ENCODE data around the gene USP2. TPM values are rescaled to one million over a fixed set of nuclear protein-coding genes. Genes with fewer than 3 reads are reported as not detected.

Gene USP2
- total and polyA plus RNA-seq, 2 of the 4 experiments (the other 2 are of a cell fraction) = 0.18 to 0.79 TPM

DNA sequence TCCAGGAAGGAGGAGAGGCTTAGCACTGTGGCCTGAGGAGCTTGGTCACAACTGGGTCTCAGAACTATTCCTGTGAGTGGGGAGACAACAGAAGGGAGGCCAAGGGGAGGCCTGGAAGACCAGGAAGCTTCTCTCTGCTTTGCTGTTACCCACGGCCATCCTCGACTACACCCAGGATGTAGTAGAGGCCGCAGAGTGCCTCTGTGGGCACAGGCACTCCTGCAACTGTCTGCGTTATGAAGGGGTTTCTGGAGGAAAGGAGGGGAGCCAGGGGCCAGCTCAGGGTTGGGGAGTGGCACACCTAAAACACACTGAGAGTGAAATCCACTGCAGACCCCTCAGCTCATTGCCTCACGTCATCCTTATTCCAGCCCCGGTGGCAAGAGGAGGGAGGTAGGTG is 31.2 kb downstream of the USP2 start:
- no peaks in the 10 kb centered on the region for H3K36me3 ChIP-seq (ENCODE audit: control insufficient read depth, insufficient read depth, low read length)
- peaks cover 35% of the 10 kb centered on the region for H3K27me3 ChIP-seq (ENCODE audit: control insufficient read depth, insufficient read depth, low read length)
- no peak for TF ChIP-seq BHLHE40 (IDR thresholded peaks at IDR 0.05; ENCODE audit: low read depth, low read length)
- no peak for TF ChIP-seq MAFK (IDR thresholded peaks at IDR 0.05; ENCODE audit: low read depth, low read length)
- TF ChIP-seq, protein P1, sequence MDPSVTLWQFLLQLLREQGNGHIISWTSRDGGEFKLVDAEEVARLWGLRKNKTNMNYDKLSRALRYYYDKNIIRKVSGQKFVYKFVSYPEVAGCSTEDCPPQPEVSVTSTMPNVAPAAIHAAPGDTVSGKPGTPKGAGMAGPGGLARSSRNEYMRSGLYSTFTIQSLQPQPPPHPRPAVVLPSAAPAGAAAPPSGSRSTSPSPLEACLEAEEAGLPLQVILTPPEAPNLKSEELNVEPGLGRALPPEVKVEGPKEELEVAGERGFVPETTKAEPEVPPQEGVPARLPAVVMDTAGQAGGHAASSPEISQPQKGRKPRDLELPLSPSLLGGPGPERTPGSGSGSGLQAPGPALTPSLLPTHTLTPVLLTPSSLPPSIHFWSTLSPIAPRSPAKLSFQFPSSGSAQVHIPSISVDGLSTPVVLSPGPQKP (IDR thresholded peaks at IDR 0.05; ENCODE audit: borderline replicate concordance, low read depth, low read length) = no peak
- TF ChIP-seq CEBPB (IDR thresholded peaks at IDR 0.05; ENCODE audit: low read depth, low read length) = no peak
- no peak for TF ChIP-seq RFX5 (IDR thresholded peaks at IDR 0.05; ENCODE audit: low read depth, low read length)
- TF ChIP-seq MAZ (IDR thresholded peaks at IDR 0.05; ENCODE audit: borderline replicate concordance, low read depth, low read length) = no peak
- TF ChIP-seq CHD1 (IDR thresholded peaks at IDR 0.05; ENCODE audit: low read depth, low read length) = no peak
- dilution Hi-C loops (cut with HindIII; ENCODE audit: low sequenced_read_pairs, unreplicated experiment) = no loop called here
- no CpG with 5 or more reads among the region's 6 CpGs for WGBS, 2 experiments (ENCODE audit: extremely low coverage in 2 of 2, insufficient read length in 1 of 2)
- DNase-seq (no peak), ATAC-seq (ENCODE audit: low read depth) (no peak)
- ChIA-PET CTCF (no interaction called here), POLR2A (ENCODE audit: unreplicated experiment) (no interaction called here)
- in situ Hi-C loops (cut with MboI; ENCODE audit: low sequenced_read_pairs) = loop anchor here (25.0 kb wide), 1 partner anchor 762 kb away; no protein-coding TSS in a partner anchor
- no peaks in the 10 kb centered on the region for H3K9me3 ChIP-seq (ENCODE audit: control insufficient read depth, insufficient read depth, low read length)
- H2BK15ac ChIP-seq (ENCODE audit: low read depth, low read length) = no peak overlapping the region
- H3K23ac ChIP-seq (ENCODE audit: low read depth, low read length) = no peak overlapping the region
- H2AK5ac ChIP-seq (ENCODE audit: low read depth, low read length) = no peak overlapping the region
- H4K5ac ChIP-seq (ENCODE audit: low read depth, low read length) = no peak overlapping the region
- no peak overlapping the region for H3K27ac ChIP-seq (ENCODE audit: insufficient read depth, low read length)
- H3K9me1 ChIP-seq (ENCODE audit: insufficient read depth, low read length) = no peaks in the 10 kb centered on the region
- no peak overlapping the region for H2AK9ac ChIP-seq (replicated peaks; ENCODE audit: low read depth, low read length, poor library complexity)
- intact Hi-C loops (cut with micrococcal nuclease) = no loop called here
- H3K4ac ChIP-seq (ENCODE audit: low read depth, low read length) = no peak overlapping the region
- H3K79me1 ChIP-seq (ENCODE audit: low read depth in 1 of 2, low read length in 2 of 2) = no peaks in the 10 kb centered on the region
- no peak overlapping the region for H3K9ac ChIP-seq (ENCODE audit: low read depth, low read length)
- H3K4me2 ChIP-seq (ENCODE audit: low read depth, low read length) = no peak overlapping the region
- no peak overlapping the region for H2BK5ac ChIP-seq (ENCODE audit: low read depth, low read length, poor library complexity, severe bottlenecking)
- H3K4me1 ChIP-seq (ENCODE audit: control insufficient read depth, insufficient read depth, low read length) = no peaks in the 10 kb centered on the region
- H3K14ac ChIP-seq (replicated peaks; ENCODE audit: low read depth, low read length) = no peak overlapping the region
- no peak overlapping the region for H2BK120ac ChIP-seq (ENCODE audit: low read depth, low read length)
- no peaks in the 10 kb centered on the region for H4K20me1 ChIP-seq (ENCODE audit: insufficient read depth, low read length)
- no peak overlapping the region for H3K18ac ChIP-seq (ENCODE audit: low read depth, low read length)
- H3K56ac ChIP-seq (ENCODE audit: extremely low read depth, insufficient read depth, low read length) = no peak overlapping the region
- BruUV-seq (replicated peaks) = no TSS peak
- H2BK20ac ChIP-seq (ENCODE audit: low read depth, low read length) = no peak overlapping the region
- H4K8ac ChIP-seq (ENCODE audit: low read depth in 2 of 2, low read length in 2 of 2) = no peak overlapping the region
- H2AFZ ChIP-seq (replicated peaks; ENCODE audit: low read length, poor library complexity) = no peak overlapping the region
- no peak overlapping the region for H3K4me3 ChIP-seq (ENCODE audit: insufficient read depth, low read depth, low read length)
- H4K91ac ChIP-seq (ENCODE audit: insufficient read depth, low read depth, low read length) = no peak overlapping the region

All from IMR-90 (cell line).